Fibroblast of upper back skin (primary cell): ENCODE data around the gene KRTAP10-6.
"Not testable (repeated sequence)": the region's sequence is repeated elsewhere in the genome, so short reads cannot be mapped to it uniquely, and the experiment has no call there.

ENCODE experiments used
- DNase-seq: peaks from one replicate; pipeline ENCODE4 v3.0.0-alpha.2; 2013

The KRTAP10-6 gene

GRCh38 chr21:44555200-44555875 lies 37.0 kb downstream of the KRTAP10-6 start:
- no peak for DNase-seq

- no peak for DNase-seq
Observed at GRCh38 chr21:44552681-44553080, 39.6 kb downstream of the KRTAP10-6 start.

- no peak for DNase-seq
Observed at GRCh38 chr21:44552136-44552535, 40.2 kb downstream of the KRTAP10-6 start.

GRCh38 chr21:44551340-44551961 lies 40.9 kb downstream of the KRTAP10-6 start, which contains the start of gene KRTAP10-2:
KRTAP10-2 (minus strand) TSS chr21:44551505; CDS start chr21:44551458, 47 bp downstream.
- DNase-seq = no peak

- DNase-seq = no peak
Observed at GRCh38 chr21:44550807-44551206, 41.5 kb downstream of the KRTAP10-6 start.

- DNase-seq = not testable (repeated sequence)
Observed at GRCh38 chr21:44550285-44550684, 42.0 kb downstream of the KRTAP10-6 start.

GRCh38 chr21:44549525-44550211 lies 42.6 kb downstream of the KRTAP10-6 start:
- no peak for DNase-seq

GRCh38 chr21:44548922-44549321 lies 43.4 kb downstream of the KRTAP10-6 start:
- DNase-seq = no peak

- no peak for DNase-seq
Observed at GRCh38 chr21:44548381-44548780, 43.9 kb downstream of the KRTAP10-6 start.

GRCh38 chr21:44547656-44548331 lies 44.5 kb downstream of the KRTAP10-6 start:
- no peak for DNase-seq

GRCh38 chr21:44544566-44544965 lies 47.7 kb downstream of the KRTAP10-6 start:
- DNase-seq = no peak

GRCh38 chr21:44542716-44543115 lies 49.6 kb downstream of the KRTAP10-6 start:
- no peak for DNase-seq
